MCF 10A (cell line): Measurements from ENCODE around the gene SUPT20HL2. TPM values are rescaled to one million over a fixed set of nuclear protein-coding genes. Genes with fewer than 3 reads are reported as not detected.
"Not testable (repeated sequence)": the region's sequence is repeated elsewhere in the genome, so short reads cannot be mapped to it uniquely, and the experiment has no call there.

ENCODE experiments used
- BruUV-seq: library from RNA; stranded (reverse); fragments of 400-500 nt; replicated peaks from 2 replicates; lab custom pipeline; 2021; lab: Mats Ljungman, UMichigan
- CTCF ChIA-PET: fragments of 300-600 bp; sonication (Branson Sonifier 250); formaldehyde crosslinking; extraction: SDS; loops from one replicate; lab custom pipeline; 2021; ENCODE audit warnings: antibody characterized with exemption, inconsistent platforms; lab: Yijun Ruan, JAX
- POLR2A ChIA-PET: fragments of 300-600, 350-650 bp; sonication (Branson Sonifier 250); formaldehyde crosslinking; extraction: SDS; loops from one replicate; lab custom pipeline; 2020; ENCODE audit warnings: antibody characterized with exemption, inconsistent platforms; lab: Yijun Ruan, JAX
- DNase-seq: peaks from one replicate; pipeline ENCODE4 v3.0.0-alpha.2; 2018; ENCODE audit not compliant: unreplicated experiment
- H3K27ac Mint-ChIP-seq: one replicate; pipeline ENCODE4 v1.8.0; 2022; ENCODE audit warnings: mild to moderate bottlenecking, low read depth, mixed read lengths; ENCODE audit not compliant: unreplicated experiment
- H3K27me3 Mint-ChIP-seq: one replicate; pipeline ENCODE4 v1.8.0; 2022; ENCODE audit warnings: mixed read lengths; ENCODE audit not compliant: insufficient read depth, unreplicated experiment
- H3K36me3 Mint-ChIP-seq: one replicate; pipeline ENCODE4 v1.8.0; 2022; ENCODE audit warnings: mild to moderate bottlenecking, moderate library complexity, mixed read lengths; ENCODE audit not compliant: insufficient read depth, unreplicated experiment
- H3K4me1 Mint-ChIP-seq: one replicate; pipeline ENCODE4 v1.8.0; 2022; ENCODE audit warnings: mixed read lengths; ENCODE audit not compliant: insufficient read depth, unreplicated experiment
- H3K4me3 Mint-ChIP-seq: one replicate; pipeline ENCODE4 v1.8.0; 2022; ENCODE audit warnings: mild to moderate bottlenecking, moderate library complexity, mixed read lengths; ENCODE audit not compliant: unreplicated experiment
- H3K9me3 Mint-ChIP-seq: one replicate; pipeline ENCODE4 v1.8.0; 2022; ENCODE audit warnings: mixed read lengths; ENCODE audit not compliant: unreplicated experiment
- intact Hi-C: fragments of 100-400 bp; cut with micrococcal nuclease; formaldehyde crosslinking; loops from 2 replicates; pipeline ENCODE4 v1.14.1; 2022
- total RNA-seq: library from RNA; stranded (reverse); gene quantifications from 2 replicates; pipeline ENCODE4 v1.2.3, GENCODE V29; 2022
- TF ChIP-seq, protein P1 (sequence below): fragments of 200-600 bp; IDR thresholded peaks from one replicate; pipeline ENCODE4 v1.8.0; 2022; ENCODE audit warnings: antibody characterized with exemption, mild to moderate bottlenecking; ENCODE audit not compliant: unreplicated experiment

SUPT20HL2 gene
- total RNA-seq, 1 experiment from 2014 or later = not detected

DNA sequence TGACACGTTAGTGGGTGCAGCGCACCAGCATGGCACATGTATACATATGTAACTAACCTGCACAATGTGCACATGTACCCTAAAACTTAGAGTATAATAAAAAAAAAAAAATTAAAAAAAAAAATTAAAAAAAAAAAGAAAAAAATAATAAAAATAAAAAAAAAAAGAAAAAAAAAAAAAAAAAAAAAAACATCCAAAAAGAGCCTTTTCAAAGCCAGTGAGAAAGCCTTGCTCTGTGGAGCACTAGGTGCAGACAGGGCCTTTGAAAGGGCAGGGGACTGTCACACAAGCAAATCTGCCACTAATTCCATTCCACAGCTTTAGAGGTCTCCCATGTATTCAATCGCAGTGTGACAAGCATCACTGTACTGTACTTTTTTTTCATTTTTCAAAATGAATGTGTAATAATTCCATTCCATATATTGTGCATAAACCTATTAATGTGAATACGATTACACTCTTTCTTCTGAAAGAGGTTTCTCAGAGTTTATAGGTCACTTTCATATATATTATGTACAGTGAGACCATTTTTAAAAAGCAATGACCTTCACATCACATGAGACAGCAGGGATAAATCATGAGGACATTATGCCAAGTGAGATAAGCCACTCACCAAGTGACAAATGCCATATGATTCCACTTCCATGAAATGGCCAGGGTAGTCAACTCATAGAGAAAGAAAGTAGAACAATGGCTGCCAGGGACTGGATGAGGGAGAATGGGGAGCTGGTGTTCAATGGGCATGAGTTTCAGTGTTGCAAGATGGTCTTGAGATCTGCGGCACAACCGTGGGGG, 4.1 kb downstream of the SUPT20HL2 start:
- H3K36me3 Mint-ChIP-seq, H3K4me3 Mint-ChIP-seq, POLR2A ChIA-PET, intact Hi-C loops, DNase-seq, H3K9me3 Mint-ChIP-seq, H3K27ac Mint-ChIP-seq, H3K4me1 Mint-ChIP-seq, BruUV-seq, CTCF ChIA-PET: not testable (repeated sequence)
- H3K27me3 Mint-ChIP-seq = peaks cover 53% of the 10 kb centered on the region

GRCh38 chrX:24308803-24309202, 5.1 kb downstream of the SUPT20HL2 start:
- H3K27ac Mint-ChIP-seq, DNase-seq, CTCF ChIA-PET, H3K4me1 Mint-ChIP-seq, H3K4me3 Mint-ChIP-seq, H3K9me3 Mint-ChIP-seq, POLR2A ChIA-PET, BruUV-seq, H3K36me3 Mint-ChIP-seq, intact Hi-C loops: not testable (repeated sequence)
- H3K27me3 Mint-ChIP-seq = peaks cover 48% of the 10 kb centered on the region

DNA sequence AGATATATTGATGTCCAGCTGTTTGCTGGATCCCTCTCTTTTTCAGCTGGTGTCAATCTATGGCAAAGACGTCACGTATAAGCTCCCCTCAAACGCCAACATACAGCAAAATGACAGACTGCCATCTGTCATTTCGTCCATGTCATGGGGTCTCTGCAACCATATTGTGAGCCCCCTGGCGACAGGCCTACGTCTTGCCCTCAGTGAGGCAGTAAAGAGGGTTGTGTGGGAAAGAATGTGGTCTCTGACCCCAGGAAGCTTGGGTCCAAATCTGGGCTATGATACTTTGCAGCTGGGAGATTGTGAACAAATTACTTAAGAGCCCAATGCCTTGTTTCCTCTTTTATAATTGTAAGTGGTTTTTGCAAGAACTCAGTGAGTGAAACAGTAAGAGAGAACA, 7.4 kb downstream of the SUPT20HL2 start:
- intact Hi-C loops = no loop called here
- DNase-seq = no peak
- H3K4me3 Mint-ChIP-seq = no peak overlapping the region
- CTCF ChIA-PET = interaction anchor here (0.7 kb wide), 1 partner anchor 1966 kb away, joined by 4 read pairs; no protein-coding TSS in a partner anchor
- peaks cover 60% of the 10 kb centered on the region for H3K27me3 Mint-ChIP-seq
- BruUV-seq = no TSS peak
- H3K4me1 Mint-ChIP-seq = no peaks in the 10 kb centered on the region
- TF ChIP-seq, protein P1, sequence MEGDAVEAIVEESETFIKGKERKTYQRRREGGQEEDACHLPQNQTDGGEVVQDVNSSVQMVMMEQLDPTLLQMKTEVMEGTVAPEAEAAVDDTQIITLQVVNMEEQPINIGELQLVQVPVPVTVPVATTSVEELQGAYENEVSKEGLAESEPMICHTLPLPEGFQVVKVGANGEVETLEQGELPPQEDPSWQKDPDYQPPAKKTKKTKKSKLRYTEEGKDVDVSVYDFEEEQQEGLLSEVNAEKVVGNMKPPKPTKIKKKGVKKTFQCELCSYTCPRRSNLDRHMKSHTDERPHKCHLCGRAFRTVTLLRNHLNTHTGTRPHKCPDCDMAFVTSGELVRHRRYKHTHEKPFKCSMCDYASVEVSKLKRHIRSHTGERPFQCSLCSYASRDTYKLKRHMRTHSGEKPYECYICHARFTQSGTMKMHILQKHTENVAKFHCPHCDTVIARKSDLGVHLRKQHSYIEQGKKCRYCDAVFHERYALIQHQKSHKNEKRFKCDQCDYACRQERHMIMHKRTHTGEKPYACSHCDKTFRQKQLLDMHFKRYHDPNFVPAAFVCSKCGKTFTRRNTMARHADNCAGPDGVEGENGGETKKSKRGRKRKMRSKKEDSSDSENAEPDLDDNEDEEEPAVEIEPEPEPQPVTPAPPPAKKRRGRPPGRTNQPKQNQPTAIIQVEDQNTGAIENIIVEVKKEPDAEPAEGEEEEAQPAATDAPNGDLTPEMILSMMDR = no peak
- H3K36me3 Mint-ChIP-seq = no peaks in the 10 kb centered on the region
- H3K27ac Mint-ChIP-seq = no peak overlapping the region
- POLR2A ChIA-PET = no interaction called here
- no peaks in the 10 kb centered on the region for H3K9me3 Mint-ChIP-seq

- TF ChIP-seq, protein P1 = no peak
Measured at GRCh38 chrX:24305905-24306304, 8.0 kb downstream of the SUPT20HL2 start.

DNA sequence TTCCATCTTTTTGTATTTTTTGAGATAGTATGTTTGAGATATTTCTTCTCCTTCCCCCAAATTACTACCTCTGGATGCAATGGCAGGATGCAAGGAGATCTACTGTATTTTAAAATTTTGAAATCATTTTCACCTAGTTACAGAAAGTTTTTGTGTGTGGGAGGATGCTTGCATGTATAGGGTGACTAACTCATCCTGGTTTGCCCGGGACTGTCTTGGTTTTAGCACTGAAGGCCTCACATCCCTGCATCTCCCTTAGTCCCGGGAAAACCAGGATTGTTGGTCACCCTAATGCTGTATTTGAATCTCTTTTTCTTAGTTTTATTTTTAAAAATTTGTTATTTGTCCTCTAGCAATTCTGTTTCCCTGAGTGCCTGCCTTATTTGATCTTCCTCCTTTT, 12.1 kb downstream of the SUPT20HL2 start:
- H3K4me3 Mint-ChIP-seq = no peak overlapping the region
- no TSS peak for BruUV-seq
- CTCF ChIA-PET = interaction anchor here (0.6 kb wide), 1 partner anchor 169 kb away, joined by 3 read pairs; no protein-coding TSS in a partner anchor
- peaks cover 57% of the 10 kb centered on the region for H3K27me3 Mint-ChIP-seq
- H3K27ac Mint-ChIP-seq = no peak overlapping the region
- H3K36me3 Mint-ChIP-seq = no peaks in the 10 kb centered on the region
- TF ChIP-seq, protein P1 = no peak
- intact Hi-C loops = no loop called here
- POLR2A ChIA-PET = interaction anchor here (0.6 kb wide), 1 partner anchor 36 kb away, joined by 3 read pairs; no protein-coding TSS in a partner anchor
- peaks cover 6% of the 10 kb centered on the region for H3K4me1 Mint-ChIP-seq
- no peaks in the 10 kb centered on the region for H3K9me3 Mint-ChIP-seq
- DNase-seq = no peak

More at GRCh38 chrX:24305905-24306304, 8.0 kb downstream of the SUPT20HL2 start:
- no peak overlapping the region for H3K27ac Mint-ChIP-seq
- ChIA-PET CTCF (interaction anchor here (0.7 to 1.0 kb wide), 3 partner anchors 26 to 1965 kb away, joined by 4 to 6 read pairs (median 5); no protein-coding TSS in a partner anchor), POLR2A (no interaction called here)
- intact Hi-C loops = no loop called here
- no peak overlapping the region for H3K4me3 Mint-ChIP-seq
- H3K27me3 Mint-ChIP-seq = peaks cover 62% of the 10 kb centered on the region
- BruUV-seq = no TSS peak
- no peaks in the 10 kb centered on the region for H3K36me3 Mint-ChIP-seq
- H3K4me1 Mint-ChIP-seq = no peaks in the 10 kb centered on the region
- no peaks in the 10 kb centered on the region for H3K9me3 Mint-ChIP-seq
- DNase-seq = no peak
